ENCODE results near the gene PORCN. TPM values are rescaled to one million over a fixed set of nuclear protein-coding genes. Genes with fewer than 3 reads are reported as not detected.
A peak's percentile ranks its signal among the peaks of the same experiment; 100 is the strongest.

Gene PORCN
- polyA plus RNA-seq, 1 donor (not counting 4 experiments of a cell fraction or from before 2014, with no cell fraction given), result 52.2 TPM

DNA sequence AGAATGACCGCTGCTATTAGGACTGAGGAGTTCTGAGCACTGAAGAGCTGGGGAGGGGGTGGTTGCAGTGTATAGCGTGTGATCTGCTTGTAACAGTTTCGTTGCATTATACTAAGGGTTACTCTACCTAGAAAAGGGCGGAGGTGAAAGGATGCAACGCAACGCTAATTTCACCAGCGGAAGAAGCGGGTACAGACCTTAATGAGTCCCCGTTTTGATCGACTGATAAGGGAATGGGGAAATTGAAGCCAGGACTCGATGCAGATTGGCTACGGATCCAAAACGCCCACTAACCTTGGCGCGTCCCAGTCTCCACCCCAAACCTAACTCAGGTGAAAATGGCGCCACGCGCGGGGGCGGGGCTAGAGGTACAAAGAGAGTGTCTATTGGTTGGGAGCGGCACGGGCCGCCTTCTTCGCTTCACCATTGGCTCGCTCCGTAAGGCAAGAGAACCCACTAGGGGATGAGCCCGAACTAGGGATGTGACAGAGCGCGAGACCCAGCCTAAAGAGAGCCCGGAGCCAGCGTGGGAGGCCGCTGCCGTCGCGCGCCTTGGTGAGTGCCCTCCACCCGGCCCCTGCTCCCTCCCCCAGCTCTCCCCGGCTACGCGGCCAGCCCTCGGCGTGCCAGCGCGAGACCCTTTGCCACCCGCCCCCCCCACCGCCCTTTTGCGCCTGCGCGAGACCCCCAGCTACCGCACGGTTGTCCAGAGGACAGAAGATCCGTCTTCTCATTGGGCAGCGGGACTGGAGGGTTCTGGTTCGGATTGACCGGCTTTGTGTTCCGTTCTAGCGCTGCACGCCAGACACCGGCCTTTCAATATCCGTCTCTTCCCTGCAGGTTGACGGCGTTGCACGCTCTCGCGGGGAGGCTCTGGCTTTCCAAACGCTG, 12.8 kb downstream of the PORCN start, which contains the start of gene EBP:
EBP (plus strand) TSS at position 456 of the 891 bp plus-strand sequence. CDS start 1,964 bp downstream, outside the sequence.
- dilution Hi-C loops (cut with MboI; ENCODE audit: extremely low pct_ligation_motif_present, low sequenced_read_pairs), result no loop called here
- FAIRE-seq (peak; percentile 84), DNase-seq (ENCODE audit: low read depth, low spot score) (peak; percentile 77)
- Histone ChIP-seq H2AFZ (ENCODE audit: control insufficient read depth, low read length) (peak within 1 kb of the TSS; percentile 56), H3K4me1 (ENCODE audit: control insufficient read depth, extremely low read depth, insufficient read depth, low read length) (peaks cover 3% of the 10 kb centered on the region), H3K27ac (ENCODE audit: control insufficient read depth, insufficient read depth, low read length) (peak within 1 kb of the TSS; percentile 66), H4K20me1 (ENCODE audit: control insufficient read depth, extremely low read depth, insufficient read depth, low read length) (no peaks in the 10 kb centered on the region), H3K9ac (ENCODE audit: control insufficient read depth, extremely low read depth, insufficient read depth, low read length) (peak within 1 kb of the TSS; percentile 74), H3K4me3 (ENCODE audit: control insufficient read depth in 2 of 3, extremely low read depth in 1 of 3, insufficient read depth in 2 of 3, low read depth in 1 of 3, low read length in 3 of 3) (peak within 1 kb of the TSS; percentile 50 to 69 (median 68)), H3K36me3 (ENCODE audit: control insufficient read depth in 2 of 2, extremely low read depth in 1 of 2, insufficient read depth in 2 of 2, low read length in 2 of 2) (peaks cover 5 to 15% of the 10 kb centered on the region in 2 experiments), H3K9me1 (ENCODE audit: control insufficient read depth, extremely low read depth, insufficient read depth, low read length) (no peaks in the 10 kb centered on the region), H3K27me3 (ENCODE audit: control insufficient read depth, extremely low read depth, insufficient read depth, low read length) (no peaks in the 10 kb centered on the region), H3K4me2 (ENCODE audit: control insufficient read depth, extremely low read depth, insufficient read depth, low read depth, low read length) (peak within 1 kb of the TSS; percentile 75), H3K9me3 (ENCODE audit: control insufficient read depth, low read depth, low read length) (peaks cover 2% of the 10 kb centered on the region), H3K79me2 (ENCODE audit: control insufficient read depth, insufficient read depth, low read length) (peaks cover 23% of the 10 kb centered on the region)
- no peak for TF ChIP-seq EZH2 (IDR thresholded peaks at IDR 0.05; ENCODE audit: low read length)
- TF ChIP-seq, protein P1, sequence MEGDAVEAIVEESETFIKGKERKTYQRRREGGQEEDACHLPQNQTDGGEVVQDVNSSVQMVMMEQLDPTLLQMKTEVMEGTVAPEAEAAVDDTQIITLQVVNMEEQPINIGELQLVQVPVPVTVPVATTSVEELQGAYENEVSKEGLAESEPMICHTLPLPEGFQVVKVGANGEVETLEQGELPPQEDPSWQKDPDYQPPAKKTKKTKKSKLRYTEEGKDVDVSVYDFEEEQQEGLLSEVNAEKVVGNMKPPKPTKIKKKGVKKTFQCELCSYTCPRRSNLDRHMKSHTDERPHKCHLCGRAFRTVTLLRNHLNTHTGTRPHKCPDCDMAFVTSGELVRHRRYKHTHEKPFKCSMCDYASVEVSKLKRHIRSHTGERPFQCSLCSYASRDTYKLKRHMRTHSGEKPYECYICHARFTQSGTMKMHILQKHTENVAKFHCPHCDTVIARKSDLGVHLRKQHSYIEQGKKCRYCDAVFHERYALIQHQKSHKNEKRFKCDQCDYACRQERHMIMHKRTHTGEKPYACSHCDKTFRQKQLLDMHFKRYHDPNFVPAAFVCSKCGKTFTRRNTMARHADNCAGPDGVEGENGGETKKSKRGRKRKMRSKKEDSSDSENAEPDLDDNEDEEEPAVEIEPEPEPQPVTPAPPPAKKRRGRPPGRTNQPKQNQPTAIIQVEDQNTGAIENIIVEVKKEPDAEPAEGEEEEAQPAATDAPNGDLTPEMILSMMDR (optimal IDR thresholded peaks at IDR 0.05 in 1 of 3, IDR thresholded peaks at IDR 0.05 in 1 of 3, conservative IDR thresholded peaks at IDR 0.05 in 1 of 3; ENCODE audit: extremely low read depth in 1 of 3, insufficient read depth in 2 of 3, low read length in 3 of 3), result no peak

DNA sequence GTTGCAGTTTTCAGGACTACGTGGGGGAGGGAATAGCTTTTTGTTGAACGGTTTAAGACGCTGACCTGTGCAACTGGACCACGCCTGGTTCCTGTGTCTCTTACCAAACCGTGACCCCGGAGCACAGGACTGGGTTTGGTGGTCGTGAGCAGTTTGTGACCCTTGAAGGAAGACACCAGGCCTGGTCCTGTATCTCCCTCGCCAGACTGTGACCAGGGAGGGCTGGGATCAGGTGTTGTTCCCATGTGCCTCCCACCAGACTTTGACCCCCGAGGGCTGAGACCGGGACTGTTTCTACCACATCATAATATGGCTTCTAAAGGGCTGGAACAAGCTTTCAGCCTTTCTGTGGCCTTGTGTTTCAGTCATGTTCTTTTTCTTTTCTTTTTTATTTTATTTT, 13.5 kb downstream of the PORCN start:
- peaks cover 23% of the 10 kb centered on the region for H3K79me2 ChIP-seq (ENCODE audit: control insufficient read depth, insufficient read depth, low read length)
- FAIRE-seq, result no peak

More for the DNA sequence above, 13.5 kb downstream of the PORCN start:
- Histone ChIP-seq H3K4me1 (ENCODE audit: control insufficient read depth, extremely low read depth, insufficient read depth, low read length) (peaks cover 3% of the 10 kb centered on the region), H2AFZ (ENCODE audit: control insufficient read depth, low read length) (no peak overlapping the region), H3K9me1 (ENCODE audit: control insufficient read depth, extremely low read depth, insufficient read depth, low read length) (no peaks in the 10 kb centered on the region), H3K36me3 (ENCODE audit: control insufficient read depth in 2 of 2, extremely low read depth in 1 of 2, insufficient read depth in 2 of 2, low read length in 2 of 2) (peaks cover 7 to 22% of the 10 kb centered on the region in 2 experiments), H3K27ac (ENCODE audit: control insufficient read depth, insufficient read depth, low read length) (peak overlapping the region; percentile 66), H3K27me3 (ENCODE audit: control insufficient read depth, extremely low read depth, insufficient read depth, low read length) (no peaks in the 10 kb centered on the region), H3K4me3 (ENCODE audit: control insufficient read depth in 2 of 3, extremely low read depth in 1 of 3, insufficient read depth in 2 of 3, low read depth in 1 of 3, low read length in 3 of 3) (peak overlapping the region; percentile 50 to 69 (median 68)), H3K9ac (ENCODE audit: control insufficient read depth, extremely low read depth, insufficient read depth, low read length) (peak overlapping the region; percentile 74), H4K20me1 (ENCODE audit: control insufficient read depth, extremely low read depth, insufficient read depth, low read length) (no peaks in the 10 kb centered on the region), H3K4me2 (ENCODE audit: control insufficient read depth, extremely low read depth, insufficient read depth, low read depth, low read length) (peak overlapping the region; percentile 75), H3K9me3 (ENCODE audit: control insufficient read depth, low read depth, low read length) (peaks cover 2% of the 10 kb centered on the region)
- dilution Hi-C loops (cut with MboI; ENCODE audit: extremely low pct_ligation_motif_present, low sequenced_read_pairs), result no loop called here
- TF ChIP-seq, protein P1 (optimal IDR thresholded peaks at IDR 0.05 in 1 of 3, IDR thresholded peaks at IDR 0.05 in 1 of 3, conservative IDR thresholded peaks at IDR 0.05 in 1 of 3; ENCODE audit: extremely low read depth in 1 of 3, insufficient read depth in 2 of 3, low read length in 3 of 3), result no peak
- TF ChIP-seq EZH2 (IDR thresholded peaks at IDR 0.05; ENCODE audit: low read length), result no peak
- no peak for DNase-seq (ENCODE audit: low read depth, low spot score)

Measured in keratinocyte (primary cell).